OCI-LY3 (cell line): ENCODE results near the gene CIPC.

Experiments used
- H2AFZ ChIP-seq: fragments of 200-600, 300-600 bp; shearing (Covaris generic); 2 replicates; pipeline ENCODE4 v1.6.0; 2014; ENCODE audit warnings: antibody characterized with exemption, low read depth, low read length
- H3K27ac ChIP-seq: fragments of 200-600, 300-600 bp; sonication (generic); 2 replicates; pipeline ENCODE4 v1.5.1; 2014; ENCODE audit warnings: mild to moderate bottlenecking, low read length, moderate library complexity, mixed read lengths
- H3K27me3 ChIP-seq: fragments of 200-600, 300-600 bp; sonication (generic); 2 replicates; pipeline ENCODE4 v1.6.1; 2014; ENCODE audit warnings: low read depth, low read length, mixed read lengths
- H3K36me3 ChIP-seq: fragments of 200-600, 300-600 bp; sonication (generic); replicated peaks from 2 replicates; pipeline ENCODE3; 2014; ENCODE audit warnings: low read depth, low read length, mixed read lengths
- H3K4me1 ChIP-seq: fragments of 300-600, 200-600 bp; sonication (generic); 2 replicates; pipeline ENCODE4 v1.6.1; 2014; ENCODE audit warnings: low read length, mixed read lengths
- H3K4me2 ChIP-seq: fragments of 200-600, 300-600 bp; sonication (generic); 2 replicates; pipeline ENCODE4 v1.6.1; 2014; ENCODE audit warnings: low read length, mixed read lengths
- H3K4me3 ChIP-seq: fragments of 300-600, 200-600 bp; sonication (generic); 2 replicates; pipeline ENCODE4 v1.5.1; 2014; ENCODE audit warnings: antibody characterized with exemption, mild to moderate bottlenecking, low read length, moderate library complexity
- H3K79me2 ChIP-seq: fragments of 300-600, 200-600 bp; shearing (Covaris generic); 2 replicates; pipeline ENCODE4 v1.6.1; 2014; ENCODE audit warnings: mild to moderate bottlenecking, low read length, mixed read lengths
- H3K9ac ChIP-seq: fragments of 300-600, 200-600 bp; shearing (Covaris generic); 2 replicates; pipeline ENCODE4 v1.6.0; 2014; ENCODE audit warnings: mild to moderate bottlenecking, low read length, moderate library complexity
- H3K9me3 ChIP-seq: fragments of 200-600, 300-600 bp; shearing (Covaris generic); 2 replicates; pipeline ENCODE4 v1.6.1; 2014; ENCODE audit warnings: low read length, mixed read lengths; ENCODE audit not compliant: insufficient read depth
- H4K20me1 ChIP-seq: fragments of 200-600, 300-600 bp; sonication (generic); 2 replicates; pipeline ENCODE4 v1.6.1; 2016; ENCODE audit warnings: low read length, mixed read lengths; ENCODE audit not compliant: insufficient read depth
- EZH2phosphoT487 ChIP-seq: fragments of 200-600 bp; shearing (Covaris generic); IDR thresholded peaks from 2 replicates; pipeline ENCODE4 v1.6.1; 2018; ENCODE audit warnings: antibody characterized with exemption, mixed run types, low read depth
- TF ChIP-seq, protein P1 (sequence below): fragments of 200-600, 300-600 bp; sonication (generic); IDR thresholded peaks from 2 replicates; pipeline ENCODE4 v1.5.1; 2014; ENCODE audit warnings: antibody characterized with exemption, low read length, low read depth

CIPC gene

DNA sequence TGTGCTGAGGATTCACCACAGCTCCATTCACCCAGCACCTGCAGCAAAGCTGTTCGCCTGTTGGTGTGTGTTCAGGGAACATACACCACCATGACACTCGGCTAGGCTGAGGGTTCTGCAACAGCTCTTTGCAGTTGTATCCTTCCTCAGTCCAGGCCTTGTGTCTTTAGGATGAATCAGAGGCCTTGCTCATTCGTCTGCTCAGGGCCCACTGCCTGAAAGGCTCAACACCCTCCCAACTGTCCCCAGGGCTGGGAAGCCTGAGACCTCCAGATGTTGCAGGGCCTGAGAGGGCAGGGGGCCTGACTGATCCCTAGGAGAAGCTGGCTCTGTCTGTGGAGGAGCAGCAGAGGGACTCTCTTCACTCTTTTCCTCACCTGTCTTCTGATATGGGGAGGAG lies 32.3 kb downstream of the CIPC start:
- Histone ChIP-seq H3K4me1 (peaks cover 3% of the 10 kb centered on the region), H3K27me3 (peaks cover 9% of the 10 kb centered on the region), H4K20me1 (no peaks in the 10 kb centered on the region), H3K79me2 (no peaks in the 10 kb centered on the region), H3K9me3 (no peaks in the 10 kb centered on the region), H3K4me2 (no peak overlapping the region), H3K4me3 (no peak overlapping the region), H3K27ac (no peak overlapping the region), H3K36me3 (no peaks in the 10 kb centered on the region), H3K9ac (no peak overlapping the region), H2AFZ (no peak overlapping the region)
- no peak for TF ChIP-seq EZH2phosphoT487
- TF ChIP-seq, protein P1, sequence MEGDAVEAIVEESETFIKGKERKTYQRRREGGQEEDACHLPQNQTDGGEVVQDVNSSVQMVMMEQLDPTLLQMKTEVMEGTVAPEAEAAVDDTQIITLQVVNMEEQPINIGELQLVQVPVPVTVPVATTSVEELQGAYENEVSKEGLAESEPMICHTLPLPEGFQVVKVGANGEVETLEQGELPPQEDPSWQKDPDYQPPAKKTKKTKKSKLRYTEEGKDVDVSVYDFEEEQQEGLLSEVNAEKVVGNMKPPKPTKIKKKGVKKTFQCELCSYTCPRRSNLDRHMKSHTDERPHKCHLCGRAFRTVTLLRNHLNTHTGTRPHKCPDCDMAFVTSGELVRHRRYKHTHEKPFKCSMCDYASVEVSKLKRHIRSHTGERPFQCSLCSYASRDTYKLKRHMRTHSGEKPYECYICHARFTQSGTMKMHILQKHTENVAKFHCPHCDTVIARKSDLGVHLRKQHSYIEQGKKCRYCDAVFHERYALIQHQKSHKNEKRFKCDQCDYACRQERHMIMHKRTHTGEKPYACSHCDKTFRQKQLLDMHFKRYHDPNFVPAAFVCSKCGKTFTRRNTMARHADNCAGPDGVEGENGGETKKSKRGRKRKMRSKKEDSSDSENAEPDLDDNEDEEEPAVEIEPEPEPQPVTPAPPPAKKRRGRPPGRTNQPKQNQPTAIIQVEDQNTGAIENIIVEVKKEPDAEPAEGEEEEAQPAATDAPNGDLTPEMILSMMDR: no peak

DNA sequence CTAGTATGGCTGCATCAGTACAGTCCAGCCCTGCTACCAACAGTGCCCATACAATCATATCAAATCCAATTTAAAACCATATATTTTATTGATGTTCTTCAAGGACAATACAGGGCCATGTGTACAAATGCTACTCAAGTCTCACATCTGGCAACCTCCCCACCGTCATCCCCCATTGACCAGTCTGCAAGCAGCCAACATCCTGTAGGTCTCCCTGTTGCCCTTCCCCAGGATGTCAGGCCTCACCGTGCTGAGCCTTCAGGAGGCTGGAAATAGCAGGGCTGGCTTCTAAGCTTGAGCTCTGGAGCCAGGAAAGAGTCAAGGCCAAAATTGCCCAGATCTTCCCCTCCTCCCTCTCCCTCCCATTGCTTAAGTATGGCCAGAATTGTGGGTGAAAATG lies 33.1 kb downstream of the CIPC start:
- peaks cover 9% of the 10 kb centered on the region for H3K27me3 ChIP-seq
- no peaks in the 10 kb centered on the region for H3K36me3 ChIP-seq
- H2AFZ ChIP-seq: no peak overlapping the region
- no peaks in the 10 kb centered on the region for H4K20me1 ChIP-seq
- H3K4me1 ChIP-seq: no peaks in the 10 kb centered on the region
- TF ChIP-seq EZH2phosphoT487: no peak
- TF ChIP-seq, protein P1: no peak
- no peak overlapping the region for H3K9ac ChIP-seq
- no peak overlapping the region for H3K4me2 ChIP-seq
- no peaks in the 10 kb centered on the region for H3K79me2 ChIP-seq
- no peak overlapping the region for H3K4me3 ChIP-seq
- H3K9me3 ChIP-seq: no peaks in the 10 kb centered on the region
- no peak overlapping the region for H3K27ac ChIP-seq

DNA sequence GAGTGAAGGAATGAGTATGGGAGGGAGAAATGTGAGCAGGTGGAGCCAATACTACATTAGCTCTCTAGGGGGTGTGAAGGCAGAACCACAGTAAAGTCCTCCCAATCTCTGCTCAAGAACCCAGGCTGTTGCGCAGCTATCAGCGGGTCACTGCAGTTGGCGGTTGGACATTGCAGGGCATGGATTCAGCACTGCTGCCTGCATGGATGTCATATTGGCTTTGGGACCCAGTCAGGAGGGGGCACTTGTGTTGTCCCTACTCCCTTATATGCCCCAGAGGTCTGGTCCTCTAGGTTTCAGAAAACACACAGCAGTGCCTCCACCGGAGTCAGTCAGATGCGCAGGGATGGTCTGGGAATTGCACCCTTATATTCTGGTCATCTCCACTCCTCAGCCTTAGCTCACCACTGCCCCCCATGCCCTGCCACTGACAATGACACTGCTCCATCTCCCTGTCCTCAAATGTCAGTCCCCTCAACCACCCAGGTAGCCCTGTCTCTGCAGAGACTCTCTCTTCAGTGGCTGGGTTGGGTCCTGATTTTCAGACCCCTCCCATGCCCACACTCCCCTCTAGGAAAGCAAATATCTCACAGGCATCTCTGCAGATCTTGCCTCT lies 33.9 kb downstream of the CIPC start:
- H3K4me1 ChIP-seq: no peaks in the 10 kb centered on the region
- no peak overlapping the region for H2AFZ ChIP-seq
- no peaks in the 10 kb centered on the region for H4K20me1 ChIP-seq
- TF ChIP-seq, protein P1: no peak
- no peak for TF ChIP-seq EZH2phosphoT487
- no peak overlapping the region for H3K9ac ChIP-seq
- no peak overlapping the region for H3K4me2 ChIP-seq
- peaks cover 9% of the 10 kb centered on the region for H3K27me3 ChIP-seq
- no peaks in the 10 kb centered on the region for H3K36me3 ChIP-seq
- no peak overlapping the region for H3K4me3 ChIP-seq
- H3K79me2 ChIP-seq: no peaks in the 10 kb centered on the region
- H3K27ac ChIP-seq: no peak overlapping the region
- H3K9me3 ChIP-seq: no peaks in the 10 kb centered on the region

DNA sequence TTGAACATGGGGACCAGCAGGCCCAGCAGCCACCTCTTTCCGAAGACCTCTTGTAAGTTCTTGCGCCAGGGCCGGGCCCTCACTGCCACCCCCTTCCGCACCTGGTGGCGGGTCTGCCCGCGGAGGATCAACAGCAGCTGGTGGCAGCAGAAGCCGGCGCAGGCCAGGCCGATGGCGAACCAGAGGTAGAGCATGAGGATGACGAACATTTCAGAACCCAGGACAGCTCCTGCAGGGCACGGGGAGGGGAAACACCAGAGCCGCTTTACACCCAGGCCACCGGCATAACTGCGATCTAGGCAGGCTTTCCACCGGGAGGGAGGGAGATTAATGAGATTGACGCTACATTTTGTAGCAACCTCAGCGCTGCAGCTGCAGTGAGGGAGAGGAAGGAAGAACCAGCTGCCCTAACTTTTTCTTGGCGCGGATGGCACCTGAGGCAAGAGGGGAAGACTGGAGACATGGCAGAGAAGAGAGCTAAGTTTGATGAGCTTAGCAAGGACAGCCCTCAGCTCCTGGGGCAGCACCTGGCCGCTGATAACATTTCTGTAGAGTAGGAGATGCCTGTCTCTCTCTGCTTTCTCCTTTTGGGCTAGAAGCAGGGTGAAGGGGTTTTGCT lies 35.8 kb downstream of the CIPC start:
- Histone ChIP-seq H3K79me2 (no peaks in the 10 kb centered on the region), H3K27me3 (peaks cover 9% of the 10 kb centered on the region), H3K4me2 (no peak overlapping the region), H4K20me1 (no peaks in the 10 kb centered on the region), H3K4me1 (no peaks in the 10 kb centered on the region), H3K36me3 (no peaks in the 10 kb centered on the region), H3K9me3 (no peaks in the 10 kb centered on the region), H2AFZ (no peak overlapping the region), H3K4me3 (no peak overlapping the region), H3K27ac (no peak overlapping the region), H3K9ac (no peak overlapping the region)
- TF ChIP-seq, protein P1: no peak
- no peak for TF ChIP-seq EZH2phosphoT487
